DMS153 treated with DMSO at 0.1 percent for 48 hours (cell line): ENCODE data around the gene TCF21.

Experiments
- DNase-seq: peaks from one replicate; lab custom pipeline; 2025; ENCODE audit not compliant: unreplicated experiment; lab: John Stamatoyannopoulos, UW

The TCF21 gene

GRCh38 chr6:133889557-133890403 lies 867 bp downstream of the TCF21 start:
- no peak for DNase-seq

- DNase-seq, result no peak
Measured at GRCh38 chr6:133890711-133891148, 1.8 kb downstream of the TCF21 start.

GRCh38 chr6:133891149-133891926 lies 2.4 kb downstream of the TCF21 start:
- DNase-seq, result no peak

- DNase-seq, result no peak
Measured at GRCh38 chr6:133891927-133892812, 3.3 kb downstream of the TCF21 start.

- no peak for DNase-seq
Measured at GRCh38 chr6:133892813-133893691, 4.1 kb downstream of the TCF21 start.

GRCh38 chr6:133893946-133894345 lies 5.0 kb downstream of the TCF21 start:
- DNase-seq, result no peak

GRCh38 chr6:133894369-133894768 lies 5.5 kb downstream of the TCF21 start:
- no peak for DNase-seq

GRCh38 chr6:133894795-133895358 lies 6.0 kb downstream of the TCF21 start:
- no peak for DNase-seq

GRCh38 chr6:133895573-133896343 lies 6.8 kb downstream of the TCF21 start:
- DNase-seq, result no peak

GRCh38 chr6:133896344-133896721 lies 7.4 kb downstream of the TCF21 start:
- DNase-seq, result no peak

GRCh38 chr6:133898263-133898662 lies 9.3 kb downstream of the TCF21 start:
- DNase-seq, result no peak

- no peak for DNase-seq
Measured at GRCh38 chr6:133899556-133899955, 10.6 kb downstream of the TCF21 start.

GRCh38 chr6:133903855-133904254 lies 14.9 kb downstream of the TCF21 start:
- no peak for DNase-seq

- DNase-seq, result no peak
Measured at GRCh38 chr6:133906050-133906449, 17.1 kb downstream of the TCF21 start.

GRCh38 chr6:133916650-133917151 lies 27.8 kb downstream of the TCF21 start:
- DNase-seq, result peak; percentile 96

GRCh38 chr6:133917781-133918180 lies 28.9 kb downstream of the TCF21 start:
- no peak for DNase-seq

GRCh38 chr6:133918208-133918930 lies 29.5 kb downstream of the TCF21 start:
- no peak for DNase-seq

- DNase-seq, result no peak
Measured at GRCh38 chr6:133919362-133919761, 30.4 kb downstream of the TCF21 start.
